ENCODE measurements around the gene MPRIP.

DNA sequence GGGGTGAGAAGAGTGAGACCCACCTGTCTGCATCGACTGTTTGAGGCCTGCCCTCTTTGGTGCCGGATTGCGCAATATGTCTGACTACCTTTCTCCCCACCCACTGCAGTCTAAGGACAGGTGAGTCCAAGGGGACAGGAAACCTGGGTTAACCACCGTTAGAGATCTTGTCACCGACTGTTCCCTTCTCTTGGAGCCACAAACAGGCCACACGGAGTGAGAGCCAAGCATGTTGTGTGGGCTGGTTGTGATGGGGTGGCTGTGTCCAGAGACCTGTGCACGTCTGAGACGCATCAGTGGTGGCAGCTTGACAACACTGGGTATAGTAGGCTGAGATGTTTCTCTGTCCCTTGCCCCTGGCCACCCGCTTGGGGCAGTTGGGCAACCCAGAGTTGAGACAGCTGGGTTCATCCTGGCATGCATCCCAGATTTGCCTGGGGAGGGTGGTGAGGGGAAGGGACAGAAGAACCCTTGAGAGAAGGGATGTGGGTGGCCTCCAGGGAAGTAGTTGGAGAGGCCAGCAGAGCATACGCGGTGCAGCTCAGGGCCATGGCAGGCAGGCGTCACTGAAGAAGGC is 21.4 kb downstream of the MPRIP start:
- TF ChIP-seq, protein P1, sequence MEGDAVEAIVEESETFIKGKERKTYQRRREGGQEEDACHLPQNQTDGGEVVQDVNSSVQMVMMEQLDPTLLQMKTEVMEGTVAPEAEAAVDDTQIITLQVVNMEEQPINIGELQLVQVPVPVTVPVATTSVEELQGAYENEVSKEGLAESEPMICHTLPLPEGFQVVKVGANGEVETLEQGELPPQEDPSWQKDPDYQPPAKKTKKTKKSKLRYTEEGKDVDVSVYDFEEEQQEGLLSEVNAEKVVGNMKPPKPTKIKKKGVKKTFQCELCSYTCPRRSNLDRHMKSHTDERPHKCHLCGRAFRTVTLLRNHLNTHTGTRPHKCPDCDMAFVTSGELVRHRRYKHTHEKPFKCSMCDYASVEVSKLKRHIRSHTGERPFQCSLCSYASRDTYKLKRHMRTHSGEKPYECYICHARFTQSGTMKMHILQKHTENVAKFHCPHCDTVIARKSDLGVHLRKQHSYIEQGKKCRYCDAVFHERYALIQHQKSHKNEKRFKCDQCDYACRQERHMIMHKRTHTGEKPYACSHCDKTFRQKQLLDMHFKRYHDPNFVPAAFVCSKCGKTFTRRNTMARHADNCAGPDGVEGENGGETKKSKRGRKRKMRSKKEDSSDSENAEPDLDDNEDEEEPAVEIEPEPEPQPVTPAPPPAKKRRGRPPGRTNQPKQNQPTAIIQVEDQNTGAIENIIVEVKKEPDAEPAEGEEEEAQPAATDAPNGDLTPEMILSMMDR (IDR thresholded peaks at IDR 0.05) = no peak
- no peak for TF ChIP-seq POLR2A (IDR thresholded peaks at IDR 0.05)

Data from body of pancreas (tissue), 4 donors.